GM18511 (cell line): ENCODE data around the gene TLE1.
"Not testable (repeated sequence)": the region's sequence is repeated elsewhere in the genome, so short reads cannot be mapped to it uniquely, and the experiment has no call there.

Experiments used
- ATAC-seq: cut with Tn5 transposase; IDR thresholded peaks from one replicate; pipeline ENCODE4 v1.9.1; 2021; ENCODE audit warnings: mild to moderate bottlenecking, moderate library complexity; ENCODE audit not compliant: unreplicated experiment

TLE1 gene

DNA sequence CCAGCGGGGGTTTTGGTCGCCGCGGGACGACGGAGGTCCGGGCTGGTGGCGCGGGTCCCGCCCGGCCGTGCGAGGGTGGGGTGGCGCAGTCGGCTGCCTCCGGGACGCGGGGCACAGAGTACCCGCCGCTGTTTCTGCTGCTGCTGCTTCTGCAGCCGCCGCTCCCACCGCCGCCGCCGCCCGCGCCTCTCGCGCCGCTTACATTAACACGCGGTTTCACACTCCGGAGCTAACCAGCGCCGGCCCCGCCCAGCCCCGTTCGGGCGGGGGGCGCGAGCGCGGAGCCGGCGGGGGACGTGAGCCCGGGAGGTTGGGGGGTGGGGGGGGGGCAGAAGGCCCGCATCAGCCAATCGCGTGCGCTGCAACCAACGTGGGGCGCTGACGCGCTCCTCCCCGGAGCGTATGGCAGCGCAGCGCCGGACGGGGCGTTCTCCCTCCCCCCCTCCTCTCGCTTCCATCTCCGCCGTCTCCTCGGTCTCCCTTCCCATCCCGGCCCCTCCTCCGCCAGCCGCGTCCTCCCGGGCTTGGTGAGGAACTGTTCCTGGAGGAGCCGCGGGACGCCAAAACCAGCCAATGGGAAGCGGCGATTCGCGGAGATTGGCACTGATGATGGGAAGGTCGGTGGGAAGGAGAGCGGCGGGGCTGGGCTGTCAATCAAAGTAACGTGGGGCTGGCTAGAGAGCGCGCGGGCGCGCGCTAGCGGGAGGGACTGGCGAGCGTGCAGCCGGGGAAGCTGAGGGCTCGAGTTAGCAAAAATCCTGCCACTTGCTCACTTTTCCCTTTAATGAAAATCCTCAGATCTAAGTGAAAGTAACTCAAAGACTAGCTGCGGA, at the start of gene TLE1:
TLE1 (minus strand) TSS at position 205 of the 833 bp plus-strand sequence. CDS start 1,307 bp downstream, outside the sequence.
- ATAC-seq, result peak; percentile 85

GRCh38 chr9:81737871-81738507, 48.6 kb upstream of the TLE1 start:
- peak; percentile 71 for ATAC-seq

GRCh38 chr9:81730498-81730897, 41.2 kb upstream of the TLE1 start:
- ATAC-seq, result not testable (repeated sequence)

- ATAC-seq, result peak; percentile 79
Observed at GRCh38 chr9:81729135-81729534, 39.8 kb upstream of the TLE1 start.

DNA sequence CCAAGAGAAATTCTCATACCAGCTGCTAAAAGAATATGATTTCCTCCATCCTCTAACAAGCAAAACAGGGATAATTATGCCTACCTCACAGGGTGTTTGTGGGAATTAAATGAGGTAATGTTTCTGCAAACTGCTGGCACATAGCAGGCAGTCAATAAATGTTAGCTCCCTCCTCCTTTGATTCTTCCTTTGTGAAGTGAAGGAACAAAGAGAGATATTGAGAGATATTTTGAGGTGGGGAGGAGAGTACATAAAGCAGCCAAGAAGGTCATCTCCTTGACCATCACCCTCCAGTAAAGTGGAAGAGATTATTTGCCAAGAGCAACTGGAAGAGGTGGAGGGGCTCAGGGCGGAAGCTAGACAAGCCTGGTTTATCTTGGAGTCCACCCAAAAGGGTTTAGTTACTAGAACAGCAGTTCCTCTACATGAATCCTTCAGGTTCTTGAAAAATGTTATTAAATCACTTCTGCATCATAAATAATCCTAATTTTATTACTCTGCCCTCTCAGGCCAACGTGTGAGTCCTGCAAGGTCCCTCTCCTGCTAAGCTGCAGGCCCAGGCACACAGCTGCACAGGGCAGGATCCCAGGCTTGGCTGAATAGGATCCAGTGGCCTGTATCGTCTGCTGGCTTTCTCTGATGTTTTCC, 35.0 kb upstream of the TLE1 start:
- no peak for ATAC-seq

DNA sequence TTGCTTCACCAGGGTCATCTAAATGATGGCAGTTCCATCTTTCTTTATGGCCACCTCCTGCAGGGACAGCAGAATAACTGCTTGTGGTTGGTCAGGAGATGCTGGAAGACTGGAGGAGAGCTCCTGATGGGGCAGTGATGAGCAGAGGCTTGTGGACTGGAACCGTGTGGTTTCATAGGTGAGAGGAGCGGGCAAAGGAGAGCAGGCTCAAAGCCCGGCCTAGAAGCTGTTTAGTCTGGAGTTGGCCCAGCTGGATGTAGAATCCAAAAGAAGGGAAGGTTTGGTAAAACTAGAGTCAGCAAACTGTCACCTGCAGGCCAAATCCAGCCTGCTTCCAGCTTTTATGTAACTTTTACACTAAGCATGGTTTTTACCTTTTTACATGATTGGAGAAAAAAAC, 32.9 kb upstream of the TLE1 start:
- ATAC-seq, result no peak

- no peak for ATAC-seq
Observed at GRCh38 chr9:81720450-81721086, 31.2 kb upstream of the TLE1 start.

GRCh38 chr9:81719972-81720371, 30.6 kb upstream of the TLE1 start:
- ATAC-seq, result no peak

GRCh38 chr9:81718244-81718643, 28.9 kb upstream of the TLE1 start:
- ATAC-seq, result no peak

DNA sequence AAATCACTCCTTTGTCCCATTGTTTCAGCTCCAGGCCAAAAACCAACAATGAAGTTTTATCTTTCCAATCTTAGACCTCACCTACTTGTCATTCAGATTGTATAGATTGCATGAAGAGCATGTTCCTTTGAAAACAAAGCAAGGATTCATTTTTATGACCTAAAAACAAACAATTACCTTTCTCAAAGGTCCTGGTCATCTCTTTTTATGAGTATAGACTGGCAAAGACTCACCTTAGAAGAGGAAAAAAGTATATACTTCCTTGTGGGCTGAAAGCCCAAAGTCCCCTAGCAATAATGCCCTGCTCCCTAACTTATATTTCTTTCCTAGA, 28.4 kb upstream of the TLE1 start:
- ATAC-seq, result no peak

- ATAC-seq, result no peak
Observed at GRCh38 chr9:81717061-81717746, 27.9 kb upstream of the TLE1 start.

DNA sequence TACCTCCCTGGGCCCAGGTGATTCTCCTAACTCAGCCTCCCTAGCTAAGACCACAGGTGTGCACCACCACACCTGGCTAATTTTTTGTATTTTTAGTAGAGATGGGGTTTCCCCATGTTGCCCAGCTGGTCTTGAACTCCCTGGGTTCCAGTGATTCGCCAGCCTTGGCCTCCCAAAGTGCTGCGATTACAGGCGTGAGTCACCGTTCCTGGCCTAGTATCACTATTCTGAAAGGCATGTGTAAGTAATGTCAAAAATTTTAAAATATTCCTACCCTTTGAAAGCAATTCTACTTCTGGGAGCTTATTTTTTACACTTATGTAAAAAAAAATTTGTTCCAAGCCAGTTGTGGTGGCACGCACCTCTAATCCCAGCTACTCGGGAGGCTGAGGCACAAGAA, 27.1 kb upstream of the TLE1 start:
- no peak for ATAC-seq

GRCh38 chr9:81705578-81705977, 16.2 kb upstream of the TLE1 start:
- ATAC-seq, result no peak

GRCh38 chr9:81694541-81694940, 5.2 kb upstream of the TLE1 start:
- no peak for ATAC-seq

DNA sequence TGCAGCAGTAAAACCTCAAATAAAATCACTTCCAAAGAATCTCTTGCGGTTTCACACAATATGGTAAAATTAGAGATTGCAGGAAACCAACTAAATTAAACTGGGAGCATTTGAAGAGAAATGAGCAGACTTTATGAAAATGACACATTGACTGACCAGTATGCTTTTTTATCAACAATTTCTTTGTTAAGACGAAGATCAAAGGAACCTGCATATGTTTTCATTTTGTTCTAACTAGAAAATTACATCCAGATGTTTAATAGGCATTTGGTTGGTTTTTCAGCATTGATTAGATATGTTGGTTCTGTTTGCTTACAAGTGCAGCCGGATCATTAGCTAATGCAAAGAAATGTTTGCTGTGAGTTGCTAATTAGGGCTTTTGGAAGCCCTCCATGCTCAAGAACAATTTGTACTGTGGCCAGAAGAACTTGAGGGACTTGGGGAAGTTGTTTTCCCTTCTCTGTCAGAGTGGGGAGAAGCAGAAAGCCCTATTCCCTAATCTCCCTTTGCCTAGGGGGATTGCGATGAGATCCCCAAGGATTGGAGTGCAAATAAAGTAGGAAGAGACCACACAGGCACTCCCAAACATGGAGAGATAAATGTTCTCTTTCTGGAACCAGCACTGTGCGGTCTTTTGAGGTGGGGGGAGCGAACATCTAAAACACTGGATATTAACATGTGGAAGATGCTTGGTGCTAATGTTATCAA, 4.5 kb upstream of the TLE1 start:
- no peak for ATAC-seq

DNA sequence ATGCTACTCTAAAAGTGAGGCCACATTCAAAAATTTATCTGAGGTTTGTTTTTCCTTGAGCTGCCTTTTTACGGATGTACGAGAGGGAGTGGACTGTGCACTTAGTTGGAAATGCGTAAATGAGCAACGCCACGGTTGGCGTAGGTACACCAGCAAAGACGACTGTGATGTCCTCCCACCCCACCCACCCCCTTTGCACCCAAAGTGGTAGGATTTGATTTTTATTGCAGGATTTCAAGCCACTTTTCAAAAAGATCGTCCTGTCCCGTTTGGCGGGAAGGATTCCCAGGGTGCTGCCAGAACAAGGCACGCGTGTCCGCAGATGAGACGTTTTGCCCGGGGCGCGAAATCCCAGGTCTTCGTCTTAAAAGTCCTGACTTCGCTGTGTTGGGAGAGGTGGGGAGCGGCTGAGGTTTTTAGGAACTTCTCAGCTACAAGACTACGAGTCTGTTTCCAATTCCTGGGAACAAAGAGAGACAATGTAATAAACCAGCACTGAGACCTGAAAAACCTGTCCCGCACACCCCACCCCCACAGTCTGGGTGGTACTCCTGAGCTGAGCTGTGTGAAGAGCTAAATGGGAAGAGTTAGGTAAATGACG, 1.0 kb upstream of the TLE1 start:
- ATAC-seq, result no peak

- not testable (repeated sequence) for ATAC-seq
Observed at GRCh38 chr9:81689093-81689342, 329 bp downstream of the TLE1 start.

- peak; percentile 10 for ATAC-seq
Observed at GRCh38 chr9:81688262-81689092, 870 bp downstream of the TLE1 start.

- ATAC-seq, result no peak
Observed at GRCh38 chr9:81687521-81688261, 1.7 kb downstream of the TLE1 start.
